K562 (cell line): Measurements from ENCODE around the gene HDAC5. TPM values are rescaled to one million over a fixed set of nuclear protein-coding genes. Genes with fewer than 3 reads are reported as not detected.

Experiments used
- ATAC-seq: fragments of 200-7000 bp; cut with Tn5 transposase; 3 replicates; pipeline ENCODE4 v1.9.1; 2020; ENCODE audit warnings: moderate library complexity
- BruUV-seq: library from RNA; stranded (reverse); fragments of 400-500 nt; replicated peaks from 2 replicates; lab custom pipeline; 2021; lab: Mats Ljungman, UMichigan
- CTCF ChIA-PET: fragments of 300-600 bp; formaldehyde crosslinking; extraction: SDS; loops from one replicate; lab custom pipeline; 2021; ENCODE audit warnings: low intra/inter-chr PET ratio; lab: Yijun Ruan, JAX
- POLR2A ChIA-PET: fragments of 300-600, 350-650 bp; sonication (Branson Sonifier 250); formaldehyde crosslinking; extraction: SDS; loops from one replicate; lab custom pipeline; 2021; ENCODE audit warnings: antibody characterized with exemption, inconsistent platforms; lab: Yijun Ruan, JAX
- DNase-seq, 4 experiments: peaks; one replicate each; pipeline versions ENCODE4 v3.0.0 to v3.0.0-alpha.2; 2011 to 2018; ENCODE audit warnings: low spot score in 3 of 4, mixed read lengths in 3 of 4; ENCODE audit errors: extremely low read depth in 1 of 4
- FAIRE-seq: peaks from 2 replicates; lab custom pipeline; 2011; peaks lifted over from hg19 to GRCh38; lab: Jason Lieb, UNC
- H2AFZ ChIP-seq: 2 replicates; pipeline ENCODE4 v1.6.0; 2011; ENCODE audit warnings: low read depth, low read length, control low read depth, inconsistent platforms
- H3K27ac ChIP-seq: fragments of 200-600 bp; 3 replicates; pipeline ENCODE4 v1.8.0; 2011; ENCODE audit warnings: low read depth, mild to moderate bottlenecking, control low read depth, inconsistent platforms, low read length, moderate library complexity, mixed read lengths; ENCODE audit errors: extremely low read depth
- H3K27me3 ChIP-seq, 2 experiments: fragments of 300-600 bp in 1 of 2; 2 replicates in 1 of 2; 3 replicates in 1 of 2; pipeline versions ENCODE4 v1.6.0 to v1.8.0; 2011; ENCODE audit warnings: inconsistent platforms in 2 of 2, low read length in 2 of 2, mild to moderate bottlenecking in 1 of 2, mixed read lengths in 1 of 2, moderate library complexity in 1 of 2; ENCODE audit not compliant: control insufficient read depth in 2 of 2, insufficient read depth in 2 of 2
- H3K36me3 ChIP-seq: fragments of 300-600 bp; 3 replicates; pipeline ENCODE4 v1.8.0; 2011; ENCODE audit warnings: mild to moderate bottlenecking, low read length, inconsistent platforms; ENCODE audit not compliant: control insufficient read depth, insufficient read depth
- H3K4me1 ChIP-seq, 2 experiments: fragments of 200-600 bp in 1 of 2; replicated peaks in 1 of 2; 2 replicates in 1 of 2; 3 replicates in 1 of 2; pipeline versions ENCODE4 v1.5.1 to v1.8.0; 2011; ENCODE audit warnings: inconsistent platforms in 2 of 2, low read length in 2 of 2, mild to moderate bottlenecking in 1 of 2, mixed read lengths in 1 of 2, moderate library complexity in 1 of 2; ENCODE audit not compliant: control insufficient read depth in 2 of 2, insufficient read depth in 2 of 2
- H3K4me2 ChIP-seq: 2 replicates; pipeline ENCODE4 v1.6.1; 2011; ENCODE audit warnings: low read length, control low read depth, inconsistent platforms, mixed read lengths; ENCODE audit not compliant: insufficient read depth
- H3K4me3 ChIP-seq: fragments of 200-600 bp; sonication (generic), shearing (Covaris generic); 2 replicates; pipeline ENCODE4 v1.5.1; 2016; ENCODE audit warnings: control low read depth, inconsistent platforms
- H3K79me2 ChIP-seq: fragments of 200-600 bp; 3 replicates; pipeline ENCODE4 v1.8.0; 2011; ENCODE audit warnings: low read length, inconsistent platforms; ENCODE audit not compliant: control insufficient read depth, insufficient read depth
- H3K9ac ChIP-seq, 2 experiments: 2 replicates each; pipeline versions ENCODE4 v1.6.0 to v1.6.1; 2011; ENCODE audit warnings: low read depth in 2 of 2, low read length in 2 of 2, control low read depth in 1 of 2, inconsistent platforms in 1 of 2, mild to moderate bottlenecking in 1 of 2, mixed read lengths in 1 of 2; ENCODE audit not compliant: insufficient read depth in 1 of 2
- H3K9me1 ChIP-seq: one replicate; pipeline ENCODE4 v1.6.0; 2011; ENCODE audit warnings: inconsistent platforms, mild to moderate bottlenecking, low read length, moderate library complexity; ENCODE audit not compliant: control insufficient read depth, insufficient read depth
- H3K9me3 ChIP-seq: replicated peaks from 2 replicates; pipeline ENCODE4 v1.5.1; 2011; ENCODE audit warnings: low read depth, low read length, inconsistent platforms; ENCODE audit not compliant: control insufficient read depth, insufficient read depth
- H4K20me1 ChIP-seq: replicated peaks from 2 replicates; pipeline ENCODE4 v1.6.1; 2011; ENCODE audit warnings: low read length, inconsistent platforms, mixed read lengths; ENCODE audit not compliant: control insufficient read depth, insufficient read depth
- ELF2 ChIP-seq: fragments of 250-450 bp; sonication (Bioruptor Pico); IDR thresholded peaks from 2 replicates; pipeline ENCODE4 v1.5.0; 2021; ENCODE audit warnings: mild to moderate bottlenecking
- ELK1 ChIP-seq: sonication (generic); formaldehyde crosslinking; IDR thresholded peaks from 2 replicates; pipeline ENCODE4 v1.8.1; 2022; ENCODE audit warnings: missing genetic modification reagents
- HNRNPH1 ChIP-seq: fragments of 200-400 bp; formaldehyde crosslinking; optimal IDR thresholded peaks from 2 replicates; pipeline ENCODE3; 2017; ENCODE audit warnings: low read depth, mild to moderate bottlenecking, low read length, moderate library complexity
- LARP7 ChIP-seq: fragments of 450-650 bp; IDR thresholded peaks from 2 replicates; pipeline ENCODE4 v1.6.1; 2016
- SP2 ChIP-seq: IDR thresholded peaks from 2 replicates; pipeline ENCODE4 v1.6.1; 2011; ENCODE audit warnings: mild to moderate bottlenecking, low read depth, low read length, moderate library complexity; ENCODE audit not compliant: poor library complexity, severe bottlenecking; ENCODE audit errors: extremely low read depth
- SRSF1 ChIP-seq: fragments of 200-400 bp; formaldehyde crosslinking; IDR thresholded peaks from 2 replicates; pipeline ENCODE4 v1.6.1; 2017; ENCODE audit warnings: mild to moderate bottlenecking, low read depth, low read length, moderate library complexity
- STAT5B ChIP-seq: fragments of 250-450 bp; sonication (Bioruptor Pico); IDR thresholded peaks from 2 replicates; pipeline ENCODE4 v1.8.0; 2021; ENCODE audit warnings: mild to moderate bottlenecking, inconsistent platforms
- TARDBP ChIP-seq: fragments of 450-650 bp; IDR thresholded peaks from 2 replicates; pipeline ENCODE4 v1.6.1; 2016
- XRCC5 ChIP-seq: fragments of 200-400 bp; formaldehyde crosslinking; IDR thresholded peaks from 2 replicates; pipeline ENCODE4 v1.6.1; 2017; ENCODE audit warnings: low read depth, mild to moderate bottlenecking, low read length
- ZBTB12 ChIP-seq: fragments of 250-450 bp; sonication (Bioruptor Pico); IDR thresholded peaks from 2 replicates; pipeline ENCODE4 v1.4.0; 2020
- ZBTB43 ChIP-seq: sonication (generic); formaldehyde crosslinking; IDR thresholded peaks from 2 replicates; pipeline ENCODE4 v1.8.0; 2023; ENCODE audit warnings: mild to moderate bottlenecking, missing genetic modification reagents
- ZNF212 ChIP-seq: fragments of 450-650 bp; formaldehyde crosslinking; IDR thresholded peaks from 2 replicates; pipeline ENCODE4 v1.4.0; 2020; ENCODE audit warnings: mild to moderate bottlenecking
- ZNF263 ChIP-seq: sonication (generic); formaldehyde crosslinking; IDR thresholded peaks from 2 replicates; pipeline ENCODE4 v1.8.0; 2022; ENCODE audit warnings: mild to moderate bottlenecking, missing genetic modification reagents, borderline replicate concordance
- ZNF347 ChIP-seq: fragments of 450-650 bp; formaldehyde crosslinking; IDR thresholded peaks from 2 replicates; pipeline ENCODE4 v1.4.0; 2020; ENCODE audit warnings: low read depth, mild to moderate bottlenecking, moderate library complexity
- ZNF699 ChIP-seq: fragments of 250-450 bp; sonication (Bioruptor Pico); IDR thresholded peaks from 2 replicates; pipeline ENCODE4 v1.8.0; 2021; ENCODE audit warnings: mild to moderate bottlenecking, moderate library complexity; ENCODE audit not compliant: insufficient replicate concordance
- ZNF707 ChIP-seq: fragments of 250-450 bp; sonication (Bioruptor Pico); conservative IDR thresholded peaks from 2 replicates; pipeline ENCODE4 v1.8.0; 2022; ENCODE audit warnings: inconsistent platforms, mild to moderate bottlenecking, moderate library complexity
- ZNF76 ChIP-seq: fragments of 250-450 bp; sonication (Bioruptor Pico); IDR thresholded peaks from 2 replicates; pipeline ENCODE4 v1.4.0; 2020; ENCODE audit warnings: mild to moderate bottlenecking, moderate library complexity, borderline replicate concordance
- WGBS: fragments of 100-300 bp; shearing (Covaris generic); methylation state at CpG from one replicate; pipeline ENCODE4 v1.1.6; 2016; ENCODE audit warnings: low coverage, mixed read lengths; ENCODE audit not compliant: insufficient coverage; ENCODE audit errors: missing lambda C conversion rate; 5-methylcytosine and 5-hydroxymethylcytosine counted together
- in situ Hi-C: fragments of 300-500 bp; cut with MboI; formaldehyde crosslinking; loops from 4 replicates; pipeline ENCODE4 v1.15.0; 2018; ENCODE audit warnings: inconsistent platforms, mixed read lengths
- intact Hi-C: fragments of 100-400 bp; cut with micrococcal nuclease; formaldehyde crosslinking; loops from 2 replicates; pipeline ENCODE4 v1.14.2; 2022
- polyA plus RNA-seq, 8 experiments: library from polyadenylated mRNA; depleted of rRNA in 4 of 8; stranded (reverse) in 5 of 8; unstranded in 3 of 8; fragments of >200 nt; fragmentation: Nextera tagmentation in 2 of 8; fragmentation: Illumina TruSeq in 1 of 8; extraction: Ambion mirVana in 2 of 8; extraction: Trizol in 1 of 8; gene quantifications; 2 replicates each; pipeline versions ENCODE4 v1.2.1 to v1.2.3, GENCODE V29; 2011 to 2014; ENCODE audit warnings: inconsistent platforms in 1 of 8, missing spikeins in 1 of 8
- total RNA-seq, 7 experiments: library from RNA; depleted of rRNA in 6 of 7; stranded (reverse); fragments of >200 nt in 6 of 7; fragmentation: Illumina TruSeq in 2 of 7; extraction: Trizol in 2 of 7; gene quantifications; 2 replicates each; pipeline versions ENCODE4 v1.2.1 to v1.2.3, GENCODE V29; 2011 to 2021; ENCODE audit warnings: low replicate concordance in 1 of 7

The HDAC5 gene
- total and polyA plus RNA-seq, 9 of the 15 experiments (the other 6 are each of a cell fraction or from before 2014, with no cell fraction given), result 0.45 to 26.2 (median 16.4) TPM

GRCh38 chr17:44119062-44119461 lies 4.4 kb downstream of the HDAC5 start:
- no peaks in the 10 kb centered on the region for H3K9me3 ChIP-seq
- in situ Hi-C loops, result no loop called here
- TF ChIP-seq ELF2 (CRISPR knock-in tag) (no peak), STAT5B (CRISPR knock-in tag) (no peak), ZBTB12 (CRISPR knock-in tag) (no peak), ZNF347 (CRISPR knock-in tag) (no peak), HNRNPH1 (no peak), ZNF707 (CRISPR knock-in tag) (no peak), ZNF76 (CRISPR knock-in tag) (no peak), ZNF263 (CRISPR knock-in tag) (no peak), SP2 (no peak), ZNF212 (CRISPR knock-in tag) (no peak), ZNF699 (CRISPR knock-in tag) (no peak), LARP7 (no peak), SRSF1 (no peak), XRCC5 (no peak), ELK1 (no peak), ZBTB43 (no peak), TARDBP (no peak)
- H2AFZ ChIP-seq, result no peak overlapping the region
- 33% methylated on average over 4 of the region's 5 CpGs for WGBS
- H3K4me2 ChIP-seq, result no peak overlapping the region
- peaks cover 10 to 45% of the 10 kb centered on the region in 2 experiments; a peak in 4 of 5 replicates for H3K4me1 ChIP-seq
- no peak for ATAC-seq
- no TSS peak for BruUV-seq
- intact Hi-C loops, result no loop called here
- H3K27ac ChIP-seq, result no peak overlapping the region
- no peaks in the 10 kb centered on the region; the same call in 2 of the 3 replicates for H3K36me3 ChIP-seq
- H4K20me1 ChIP-seq, result peaks cover 19% of the 10 kb centered on the region; the same call in 1 of the 2 replicates
- H3K27me3 ChIP-seq, result no peaks in the 10 kb centered on the region; a peak in 1 of 5 replicates
- peak overlapping the region in 1 of 2 experiments; percentile 17; a peak in 1 of 4 replicates for H3K9ac ChIP-seq
- no peaks in the 10 kb centered on the region for H3K9me1 ChIP-seq
- no peak for FAIRE-seq
- DNase-seq, result no peak
- H3K4me3 ChIP-seq, result no peak overlapping the region
- POLR2A ChIA-PET, result interaction anchor here (0.7 to 0.9 kb wide), 3 partner anchors 16 to 74 kb away, joined by 3 to 4 read pairs (median 3); no protein-coding TSS in a partner anchor
- CTCF ChIA-PET, result no interaction called here
- peaks cover 12% of the 10 kb centered on the region for H3K79me2 ChIP-seq
